HCT116 (cell line): Measurements from ENCODE around the gene TPX2. TPM values are rescaled to one million over a fixed set of nuclear protein-coding genes. Genes with fewer than 3 reads are reported as not detected.

Experiments used
- ATAC-seq: fragments of 200-7000 bp; cut with Tn5 transposase; 2 replicates; pipeline ENCODE4 v1.9.1; 2020; ENCODE audit warnings: mild to moderate bottlenecking, moderate library complexity
- BruUV-seq: library from RNA; stranded (reverse); fragments of 400-500 nt; replicated peaks from 2 replicates; lab custom pipeline; 2021; lab: Mats Ljungman, UMichigan
- CTCF ChIA-PET: fragments of 300-600 bp; sonication (Branson Sonifier 250); formaldehyde crosslinking; loops from one replicate; lab custom pipeline; 2021; ENCODE audit warnings: antibody characterized with exemption; lab: Charles Lee
- POLR2A ChIA-PET: fragments of 300-600, 350-600 bp; sonication (Branson Sonifier 250); formaldehyde crosslinking; loops from one replicate; lab custom pipeline; 2021; ENCODE audit warnings: antibody characterized with exemption; lab: Charles Lee
- RAD21 ChIA-PET, 2 experiments: fragments of 300-600 bp; sonication (Branson Sonifier 250); formaldehyde crosslinking; loops; one replicate each; lab custom pipeline; 2023; ENCODE audit warnings: low total read pairs in 2 of 2; ENCODE audit not compliant: uncharacterized antibody in 2 of 2, unreplicated experiment in 2 of 2, low non-redundant PET in 1 of 2; lab: Charles Lee
- DNase-seq: peaks from one replicate; pipeline ENCODE4 v3.0.0-alpha.2; 2010; ENCODE audit warnings: low read depth, low spot score
- H2AFZ ChIP-seq: fragments of 200-600 bp; shearing (Covaris generic), sonication (generic); 2 replicates; pipeline ENCODE4 v1.6.1; 2017; ENCODE audit warnings: low read depth, mixed run types, mixed read lengths, antibody characterized with exemption, low read length; ENCODE audit not compliant: poor library complexity, severe bottlenecking
- H3K27ac ChIP-seq: 2 replicates; pipeline ENCODE4 v1.5.1; 2012; ENCODE audit warnings: low read depth, low read length
- H3K27me3 ChIP-seq: fragments of 200-600 bp; sonication (generic); 2 replicates; pipeline ENCODE4 v1.6.1; 2016; ENCODE audit warnings: mixed run types, low read length, mixed read lengths; ENCODE audit not compliant: insufficient read depth
- H3K36me3 ChIP-seq, 2 experiments: fragments of 200-500 bp in 1 of 2; fragments of 200-600 bp in 1 of 2; sonication (Bioruptor generic) in 1 of 2; sonication (generic) in 1 of 2; 2 replicates each; pipeline versions ENCODE4 v1.5.1 to v1.6.1; 2014 to 2016; ENCODE audit warnings: low read length in 2 of 2, inconsistent platforms in 1 of 2, mixed read lengths in 1 of 2, mixed run types in 1 of 2; ENCODE audit not compliant: insufficient read depth in 2 of 2, control insufficient read depth in 1 of 2
- H3K4me1 ChIP-seq, 2 experiments: fragments of 200-600 bp in 1 of 2; sonication (generic) in 1 of 2; 2 replicates each; pipeline versions ENCODE4 v1.5.1 to v1.6.1; 2012 to 2017; ENCODE audit warnings: low read length in 2 of 2, inconsistent platforms in 1 of 2, mild to moderate bottlenecking in 1 of 2, mixed read lengths in 1 of 2, mixed run types in 1 of 2, moderate library complexity in 1 of 2; ENCODE audit not compliant: insufficient read depth in 2 of 2, control insufficient read depth in 1 of 2
- H3K4me2 ChIP-seq: fragments of 200-600 bp; sonication (generic); 2 replicates; pipeline ENCODE4 v1.6.1; 2017; ENCODE audit warnings: mixed run types, low read length, mixed read lengths
- H3K4me3 ChIP-seq, 2 experiments: fragments of 200-600 bp in 1 of 2; sonication (generic) in 1 of 2; replicated peaks in 1 of 2; 2 replicates each; pipeline ENCODE4 v1.5.1; 2011 to 2016; ENCODE audit warnings: low read length in 2 of 2, control low read depth in 1 of 2, low read depth in 1 of 2, mild to moderate bottlenecking in 1 of 2, mixed read lengths in 1 of 2, mixed run types in 1 of 2
- H3K79me2 ChIP-seq: fragments of 200-600 bp; sonication (generic); 2 replicates; pipeline ENCODE4 v1.6.1; 2017; ENCODE audit warnings: mild to moderate bottlenecking, mixed run types, low read length, moderate library complexity, mixed read lengths; ENCODE audit not compliant: insufficient read depth
- H3K9ac ChIP-seq: fragments of 200-600 bp; sonication (generic); 2 replicates; pipeline ENCODE4 v1.6.1; 2016; ENCODE audit warnings: low read length, mixed read lengths
- H3K9me2 ChIP-seq: fragments of 200-600 bp; sonication (generic), shearing (Covaris generic); 2 replicates; pipeline ENCODE4 v1.6.1; 2017; ENCODE audit warnings: mixed run types, mild to moderate bottlenecking, moderate library complexity; ENCODE audit not compliant: insufficient read depth
- H3K9me3 ChIP-seq, 2 experiments: fragments of 200-500 bp in 1 of 2; fragments of 200-600 bp in 1 of 2; sonication (Bioruptor generic) in 1 of 2; sonication (generic) in 1 of 2; 2 replicates each; pipeline ENCODE4 v1.6.1; 2014 to 2017; ENCODE audit warnings: low read length in 2 of 2, mixed read lengths in 2 of 2, inconsistent platforms in 1 of 2, low read depth in 1 of 2, mild to moderate bottlenecking in 1 of 2, mixed run types in 1 of 2, moderate library complexity in 1 of 2; ENCODE audit not compliant: control insufficient read depth in 1 of 2, insufficient read depth in 1 of 2
- H4K20me1 ChIP-seq: fragments of 200-600 bp; sonication (generic), shearing (Covaris generic); 2 replicates; pipeline ENCODE4 v1.6.1; 2017; ENCODE audit warnings: mixed run types, mild to moderate bottlenecking, moderate library complexity; ENCODE audit not compliant: insufficient read depth
- CBX3 ChIP-seq: IDR thresholded peaks from 2 replicates; pipeline ENCODE4 v1.6.1; 2012; ENCODE audit warnings: low read depth
- CEBPB ChIP-seq: IDR thresholded peaks from 2 replicates; pipeline ENCODE4 v1.6.1; 2012; ENCODE audit warnings: low read depth
- CTCF ChIP-seq, 3 experiments: fragments of 200-600 bp in 1 of 3; sonication (generic) in 1 of 3; IDR thresholded peaks in 2 of 3; conservative IDR thresholded peaks in 1 of 3; 2 replicates each; pipeline ENCODE4 v1.5.1; 2012 to 2017; ENCODE audit warnings: low read depth in 2 of 3, low read length in 2 of 3, antibody characterized with exemption in 1 of 3, borderline replicate concordance in 1 of 3, control low read depth in 1 of 3, mild to moderate bottlenecking in 1 of 3, mixed read lengths in 1 of 3, mixed run types in 1 of 3, moderate library complexity in 1 of 3; ENCODE audit not compliant: insufficient read depth in 1 of 3
- ELF1 ChIP-seq: IDR thresholded peaks from 2 replicates; pipeline ENCODE4 v1.6.1; 2012; ENCODE audit warnings: low read depth, borderline replicate concordance
- EZH2phosphoT487 ChIP-seq: fragments of 200-600 bp; IDR thresholded peaks from 2 replicates; pipeline ENCODE4 v1.6.1; 2018; ENCODE audit warnings: antibody characterized with exemption, borderline replicate concordance
- FOSL1 ChIP-seq: IDR thresholded peaks from 2 replicates; pipeline ENCODE4 v1.6.1; 2012; ENCODE audit warnings: low read depth
- JUND ChIP-seq: IDR thresholded peaks from 2 replicates; pipeline ENCODE4 v1.6.1; 2012
- MAX ChIP-seq: IDR thresholded peaks from 2 replicates; pipeline ENCODE4 v1.6.1; 2012
- POLR2A ChIP-seq: IDR thresholded peaks from 2 replicates; pipeline ENCODE4 v1.7.0; 2011; ENCODE audit warnings: borderline replicate concordance; ENCODE audit not compliant: insufficient read depth, insufficient read length; ENCODE audit errors: extremely low read depth
- POLR2AphosphoS5 ChIP-seq: IDR thresholded peaks from 2 replicates; pipeline ENCODE4 v1.6.1; 2011; ENCODE audit warnings: mild to moderate bottlenecking, low read depth, low read length, moderate library complexity
- RAD21 ChIP-seq: IDR thresholded peaks from 2 replicates; pipeline ENCODE4 v1.6.1; 2012; ENCODE audit warnings: low read depth, mild to moderate bottlenecking
- REST ChIP-seq: IDR thresholded peaks from 2 replicates; pipeline ENCODE4 v1.6.1; 2012; ENCODE audit warnings: low read depth
- SIN3A ChIP-seq: IDR thresholded peaks from 2 replicates; pipeline ENCODE4 v1.6.1; 2012; ENCODE audit warnings: low read depth
- SRF ChIP-seq: IDR thresholded peaks from 2 replicates; pipeline ENCODE4 v1.6.1; 2012; ENCODE audit warnings: low read depth
- TCF7L2 ChIP-seq: IDR thresholded peaks from 2 replicates; pipeline ENCODE4 v1.7.0; 2011; ENCODE audit warnings: borderline replicate concordance, inconsistent platforms; ENCODE audit not compliant: insufficient read depth, insufficient read length; ENCODE audit errors: extremely low read depth
- YY1 ChIP-seq: IDR thresholded peaks from 2 replicates; pipeline ENCODE4 v1.6.1; 2011; ENCODE audit warnings: low read length, low read depth, moderate library complexity, mild to moderate bottlenecking; ENCODE audit not compliant: insufficient replicate concordance; ENCODE audit errors: extremely low read depth
- ZFX ChIP-seq: fragments of 450-650 bp; IDR thresholded peaks from 2 replicates; pipeline ENCODE4 v1.6.1; 2017
- ZNF274 ChIP-seq: fragments of 200-500 bp; sonication (Bioruptor generic); IDR thresholded peaks from 2 replicates; pipeline ENCODE4 v1.6.1; 2014; ENCODE audit warnings: mild to moderate bottlenecking, low read depth, low read length, inconsistent platforms
- intact Hi-C: fragments of 100-400 bp; cut with micrococcal nuclease; formaldehyde crosslinking; loops from 2 replicates; pipeline ENCODE4 v1.10.0; 2022
- total RNA-seq: library from RNA; stranded (reverse); gene quantifications from one replicate; pipeline ENCODE4 v1.2.1, GENCODE V29; 2021; ENCODE audit not compliant: unreplicated experiment

The TPX2 gene
- total RNA-seq, 1 experiment from 2014 or later = 163 TPM

- Histone ChIP-seq H4K20me1 (no peaks in the 10 kb centered on the region), H3K4me1 (peaks cover 43 to 73% of the 10 kb centered on the region in 2 experiments), H3K9me2 (no peaks in the 10 kb centered on the region), H3K9me3 (no peaks in the 10 kb centered on the region), H3K9ac (peak overlapping the region; percentile 96), H3K36me3 (peaks cover 0 to 33% of the 10 kb centered on the region in 2 experiments; a peak in 3 of 4 replicates), H3K79me2 (peaks cover 48% of the 10 kb centered on the region), H3K27me3 (no peaks in the 10 kb centered on the region), H3K4me2 (peak overlapping the region; percentile 94), H2AFZ (no peak overlapping the region), H3K27ac (peak overlapping the region; percentile 98), H3K4me3 (peak overlapping the region; percentile 82 to 87)
- ChIA-PET POLR2A (interaction anchor here (0.7 to 4.3 kb wide), 24 partner anchors 11 to 163 kb away, joined by 3 to 33 read pairs (median 4); partner anchors contain the start of genes ID1 and TPX2), CTCF (interaction anchor here (0.6 to 3.6 kb wide), 34 partner anchors 8 to 263 kb away, joined by 3 to 127 read pairs (median 5); partner anchors contain the start of gene TPX2), RAD21 (interaction anchor here (0.5 to 2.0 kb wide), 14 partner anchors 15 to 173 kb away, joined by 3 to 24 read pairs (median 4); no protein-coding TSS in a partner anchor)
- ATAC-seq = peak; percentile 84
- intact Hi-C loops = loop anchor here (1.0 to 5.0 kb wide), 4 partner anchors 27 to 161 kb away; no protein-coding TSS in a partner anchor
- TF ChIP-seq POLR2AphosphoS5 (peak; percentile 79), MAX (no peak), CEBPB (no peak), SIN3A (no peak), CTCF (IDR thresholded peaks at IDR 0.05 in 2 of 3, conservative IDR thresholded peaks at IDR 0.05 in 1 of 3; ENCODE audit: borderline replicate concordance in 1 of 3, insufficient read depth in 1 of 3, low read depth in 2 of 3, low read length in 2 of 3) (peak in 2 of 3 experiments; percentile 89 to 91; a peak in 4 of 6 replicates), YY1 (peak; percentile 42), RAD21 (no peak), POLR2A (peak; percentile 67), ZNF274 (no peak), FOSL1 (no peak), TCF7L2 (no peak), REST (no peak), ELF1 (no peak), CBX3 (no peak), ZFX (peak; percentile 99), JUND (no peak), SRF (no peak), EZH2phosphoT487 (no peak)
- DNase-seq = peak; percentile 95
- no TSS peak for BruUV-seq
These were observed 15.6 kb upstream of the TPX2 start for GRCh38 chr20:31723319-31724078.
